GM18907 (cell line): ENCODE results near the gene CFAP61.

Experiments used
- ATAC-seq: cut with Tn5 transposase; IDR thresholded peaks from one replicate; pipeline ENCODE4 v1.9.1; 2021; ENCODE audit warnings: mild to moderate bottlenecking, moderate library complexity; ENCODE audit not compliant: unreplicated experiment

Gene CFAP61

GRCh38 chr20:20373091-20373571, 320.8 kb downstream of the CFAP61 start:
- no peak for ATAC-seq

DNA sequence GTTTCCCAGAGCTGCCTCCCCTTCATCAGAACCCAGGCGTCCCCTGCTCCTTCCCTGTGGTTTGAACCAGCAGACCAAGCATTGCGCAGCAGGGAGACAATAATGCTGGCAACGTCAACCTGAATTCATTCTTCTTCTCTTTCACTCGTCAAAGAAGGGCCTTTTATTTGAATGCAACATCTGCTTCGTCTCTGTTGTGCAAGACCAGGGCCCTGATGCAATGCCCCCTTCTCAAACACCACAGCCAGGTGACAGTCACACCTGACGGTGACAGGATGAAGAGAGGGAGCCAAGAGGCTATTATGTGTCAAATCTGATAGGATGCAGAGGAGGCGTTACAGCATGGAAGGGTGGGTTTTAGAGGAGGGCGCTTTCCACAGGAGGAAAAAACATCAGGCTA, 323.5 kb downstream of the CFAP61 start:
- no peak for ATAC-seq

- no peak for ATAC-seq
Observed at GRCh38 chr20:20386192-20386591, 333.9 kb downstream of the CFAP61 start.

DNA sequence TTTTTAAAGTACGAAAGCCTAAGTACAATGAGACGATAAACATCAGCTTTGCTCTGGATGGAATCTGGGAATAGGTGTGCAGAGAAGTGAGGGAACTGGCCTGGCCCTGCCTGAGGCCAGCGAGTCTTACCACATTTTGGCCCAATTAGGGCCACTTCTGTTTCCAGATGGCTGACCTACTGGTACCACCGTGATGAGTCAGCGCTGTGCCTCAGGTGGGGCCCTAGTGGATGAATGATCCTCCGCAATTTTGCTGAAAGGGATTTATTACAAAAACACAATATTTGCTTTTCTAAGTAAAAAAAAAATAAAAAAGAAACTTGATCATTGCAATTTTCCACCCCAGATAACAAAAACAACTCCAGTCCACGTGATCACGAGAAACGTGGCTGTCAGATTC, 338.1 kb downstream of the CFAP61 start:
- no peak for ATAC-seq

DNA sequence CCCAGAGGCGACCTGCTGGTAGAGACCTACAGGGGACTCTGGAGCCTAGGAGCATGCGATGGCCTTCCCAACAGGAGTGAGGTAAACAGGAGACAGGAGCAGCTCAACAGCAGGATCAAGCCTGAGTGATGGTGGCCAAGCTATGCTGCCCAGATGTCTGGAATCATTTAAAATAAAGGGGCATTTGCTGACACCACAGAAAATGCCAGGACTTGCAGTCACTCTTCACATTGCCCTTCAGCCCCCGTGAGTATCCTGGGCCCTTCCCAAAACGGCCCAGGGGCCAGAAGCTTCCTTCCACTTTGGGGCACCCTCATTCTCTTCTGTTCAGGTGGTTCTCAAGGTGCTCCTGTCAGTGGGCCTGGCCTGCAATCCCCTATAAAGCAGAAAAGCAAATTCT, 338.8 kb downstream of the CFAP61 start:
- ATAC-seq: no peak

DNA sequence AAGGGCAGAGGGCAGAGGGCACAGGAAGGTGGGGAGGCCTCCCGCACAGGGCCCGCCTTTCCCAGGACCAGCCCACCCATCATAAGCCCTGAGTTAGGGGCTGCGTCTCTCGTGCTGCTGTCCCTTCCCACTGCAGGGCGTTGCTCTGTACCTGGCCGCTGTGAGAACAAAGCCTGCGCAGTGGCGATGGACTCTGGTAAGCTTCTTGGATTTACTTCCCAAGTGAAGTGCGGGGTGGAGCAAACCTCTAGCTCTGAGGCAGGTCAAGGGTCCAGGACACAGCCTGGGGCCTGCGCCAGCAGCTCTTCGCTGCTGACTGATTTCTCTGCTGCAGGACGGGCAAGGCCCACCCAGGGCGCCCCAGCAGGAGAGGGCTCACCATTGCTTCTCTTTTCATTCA, 339.4 kb downstream of the CFAP61 start:
- no peak for ATAC-seq

- no peak for ATAC-seq
Observed at GRCh38 chr20:20393207-20394120, 341.1 kb downstream of the CFAP61 start.

- no peak for ATAC-seq
Observed at GRCh38 chr20:20395087-20395486, 342.8 kb downstream of the CFAP61 start.

- no peak for ATAC-seq
Observed at GRCh38 chr20:20395903-20396568, 343.7 kb downstream of the CFAP61 start.

- ATAC-seq: no peak
Observed at GRCh38 chr20:20396794-20397193, 344.5 kb downstream of the CFAP61 start.

DNA sequence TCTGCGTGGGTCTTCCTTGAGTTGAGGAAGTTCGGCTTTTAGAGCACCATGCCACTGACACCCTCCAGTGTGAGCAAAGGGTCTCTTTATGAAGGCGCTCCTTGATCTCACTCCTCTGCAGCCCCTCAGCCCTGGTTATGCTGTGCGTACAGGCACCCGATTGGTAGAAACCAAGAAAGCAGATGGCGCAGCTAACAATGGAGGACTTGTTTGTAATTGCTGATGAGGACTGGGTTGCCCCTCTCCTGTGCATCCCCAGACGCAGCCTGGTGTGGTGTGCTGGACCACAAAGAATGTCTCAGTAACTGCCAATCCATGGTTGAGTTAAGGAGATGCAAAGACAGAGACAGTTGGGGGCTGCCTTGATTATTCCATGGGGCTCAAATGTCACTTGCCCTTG, 345.8 kb downstream of the CFAP61 start:
- ATAC-seq: no peak

- no peak for ATAC-seq
Observed at GRCh38 chr20:20399531-20400500, 347.5 kb downstream of the CFAP61 start.

GRCh38 chr20:20401991-20402390, 349.7 kb downstream of the CFAP61 start:
- no peak for ATAC-seq

GRCh38 chr20:20404633-20405032, 352.3 kb downstream of the CFAP61 start:
- ATAC-seq: no peak

- ATAC-seq: no peak
Observed at GRCh38 chr20:20405623-20406022, 353.3 kb downstream of the CFAP61 start.

GRCh38 chr20:20406306-20406705, 354.0 kb downstream of the CFAP61 start:
- no peak for ATAC-seq

DNA sequence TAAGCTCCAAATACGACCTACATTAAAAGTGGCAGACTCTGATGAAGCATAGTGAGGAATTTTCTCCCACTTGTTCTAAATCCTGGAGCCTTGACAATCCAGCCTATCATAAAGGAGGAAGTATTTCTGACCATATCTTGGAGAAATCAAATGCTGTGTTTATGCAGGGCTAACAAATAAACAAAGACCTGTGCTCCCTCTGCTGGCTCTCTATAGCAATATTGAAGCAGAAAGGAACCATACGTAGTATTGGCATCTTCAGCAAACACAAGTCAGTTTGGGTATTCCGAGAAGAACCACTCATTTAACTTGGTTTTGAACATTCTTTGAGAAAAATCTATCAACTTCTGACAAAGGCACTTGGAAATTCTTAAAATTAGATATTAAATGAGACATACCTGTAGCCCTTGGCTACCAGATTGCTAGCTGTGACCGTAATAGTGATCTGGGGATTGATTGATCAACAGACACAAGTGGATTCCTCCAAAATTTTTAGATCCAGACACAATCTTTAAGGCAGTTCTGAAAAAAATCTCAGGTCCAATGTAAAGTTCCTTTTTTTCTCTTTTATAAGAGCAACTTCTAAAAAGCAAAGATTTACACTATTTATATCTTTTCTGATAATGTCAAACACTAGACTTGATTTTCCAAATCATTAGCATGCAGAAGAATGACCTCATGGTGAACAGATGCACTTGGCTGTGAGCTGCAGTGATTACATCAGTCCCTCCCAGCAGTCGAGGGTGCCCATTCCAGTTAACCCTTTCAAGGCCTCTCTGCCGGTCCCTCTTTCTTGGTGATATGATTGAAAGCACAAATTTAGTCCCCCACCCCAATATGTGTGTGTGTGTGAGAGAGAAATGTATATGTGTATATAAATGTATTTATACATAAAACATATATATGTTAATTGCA, 355.8 kb downstream of the CFAP61 start:
- ATAC-seq: no peak

- no peak for ATAC-seq
Observed at GRCh38 chr20:20409331-20409730, 357.0 kb downstream of the CFAP61 start.
